B cell (primary cell): ENCODE measurements around the gene KCNH5. TPM values are rescaled to one million over a fixed set of nuclear protein-coding genes. Genes with fewer than 3 reads are reported as not detected.

Source experiments
- ATAC-seq: fragments of 200-7000 bp; cut with Tn5 transposase; one replicate; pipeline ENCODE4 v1.10.0; 2021; ENCODE audit warnings: low read depth, mild to moderate bottlenecking, moderate number of reproducible peaks, moderate library complexity
- CTCF ChIA-PET: fragments of 350-600 bp; sonication (Branson Sonifier 250); formaldehyde crosslinking; loops from one replicate; lab custom pipeline; 2021; ENCODE audit warnings: antibody characterized with exemption, inconsistent platforms; lab: Charles Lee
- POLR2A ChIA-PET: fragments of 350-600 bp; sonication (Branson Sonifier 250); formaldehyde crosslinking; loops from one replicate; lab custom pipeline; 2021; ENCODE audit warnings: antibody characterized with exemption; lab: Charles Lee
- DNase-seq: peaks from one replicate; pipeline ENCODE4 v3.0.0; 2013
- H2AFZ ChIP-seq: 2 replicates; pipeline ENCODE4 v1.6.1; 2012; ENCODE audit warnings: mild to moderate bottlenecking, low read depth, low read length; ENCODE audit not compliant: insufficient read depth, poor library complexity, severe bottlenecking
- H3K27ac ChIP-seq, 2 donors: 1 replicate in 1 of 2; 2 replicates in 1 of 2; pipeline ENCODE4 v1.5.1; 2012 to 2013; ENCODE audit warnings: low read length in 2 of 2, mild to moderate bottlenecking in 2 of 2, moderate library complexity in 1 of 2
- H3K27me3 ChIP-seq, 4 experiments: fragments of 200-600 bp in 1 of 4; sonication (generic) in 1 of 4; replicated peaks in 1 of 4; 1 replicate in 2 of 4; 2 replicates in 2 of 4; pipeline versions ENCODE4 v1.6.1 to v1.7.0; 2013 to 2016; ENCODE audit warnings: low read length in 3 of 4, mild to moderate bottlenecking in 2 of 4, mixed read lengths in 1 of 4, moderate library complexity in 1 of 4; ENCODE audit not compliant: insufficient read depth in 4 of 4, control insufficient read depth in 3 of 4; ENCODE audit errors: control extremely low read depth in 1 of 4
- H3K36me3 ChIP-seq, 2 experiments: replicated peaks in 1 of 2; 1 replicate in 1 of 2; 2 replicates in 1 of 2; pipeline versions ENCODE4 v1.6.1 to v1.7.1; 2013; ENCODE audit warnings: low read length in 1 of 2; ENCODE audit not compliant: insufficient read depth in 2 of 2, control insufficient read depth in 1 of 2; ENCODE audit errors: control extremely low read depth in 1 of 2, extremely low read depth in 1 of 2
- H3K4me1 ChIP-seq, 2 donors: fragments of 200-600 bp in 1 of 2; sonication (generic) in 1 of 2; 1 replicate in 1 of 2; 2 replicates in 1 of 2; pipeline versions ENCODE4 v1.5.1 to v1.6.1; 2013 to 2017; ENCODE audit warnings: low read length in 2 of 2; ENCODE audit not compliant: control insufficient read depth in 2 of 2, insufficient read depth in 2 of 2
- H3K4me2 ChIP-seq: replicated peaks from 2 replicates; pipeline ENCODE3; 2012; ENCODE audit warnings: mild to moderate bottlenecking, low read depth, low read length; ENCODE audit not compliant: poor library complexity, severe bottlenecking
- H3K4me3 ChIP-seq, 5 experiments: fragments of 200-600 bp in 1 of 5; sonication (generic) in 1 of 5; 1 replicate in 3 of 5; 2 replicates in 2 of 5; pipeline versions ENCODE4 v1.5.1 to v1.7.0; 2011 to 2016; ENCODE audit warnings: low read length in 4 of 5, mild to moderate bottlenecking in 4 of 5, low read depth in 2 of 5, control low read depth in 1 of 5, moderate library complexity in 1 of 5; ENCODE audit not compliant: insufficient read depth in 1 of 5; ENCODE audit errors: control extremely low read depth in 1 of 5, extremely low read depth in 1 of 5
- H3K79me2 ChIP-seq: fragments of 200-600 bp; sonication (generic); one replicate; pipeline ENCODE4 v1.6.0; 2016; ENCODE audit warnings: low read length; ENCODE audit not compliant: control insufficient read depth, insufficient read depth
- H3K9ac ChIP-seq: fragments of 200-600 bp; sonication (generic); 2 replicates; pipeline ENCODE4 v1.6.1; 2017; ENCODE audit warnings: mild to moderate bottlenecking, low read length, moderate library complexity
- H3K9me3 ChIP-seq, 3 donors: one replicate each; pipeline versions ENCODE4 v1.6.1 to v1.7.1; 2013; ENCODE audit warnings: low read length in 2 of 3; ENCODE audit not compliant: control insufficient read depth in 2 of 3, insufficient read depth in 1 of 3; ENCODE audit errors: control extremely low read depth in 1 of 3
- H4K20me1 ChIP-seq: 2 replicates; pipeline ENCODE4 v1.6.0; 2012; ENCODE audit warnings: mild to moderate bottlenecking, low read length; ENCODE audit not compliant: insufficient read depth, control insufficient read depth, poor library complexity, severe bottlenecking
- H3K27ac Mint-ChIP-seq: one replicate; pipeline ENCODE4 v1.8.0; 2021; ENCODE audit warnings: mixed read lengths
- H3K27me3 Mint-ChIP-seq: one replicate; pipeline ENCODE4 v1.8.0; 2021; ENCODE audit warnings: mixed read lengths
- H3K4me1 Mint-ChIP-seq: one replicate; pipeline ENCODE4 v1.8.0; 2021; ENCODE audit warnings: mixed read lengths
- H3K4me3 Mint-ChIP-seq: one replicate; pipeline ENCODE4 v1.8.0; 2021; ENCODE audit warnings: mixed read lengths
- H3K9me3 Mint-ChIP-seq: one replicate; pipeline ENCODE4 v1.8.0; 2022; ENCODE audit warnings: mixed read lengths; ENCODE audit not compliant: insufficient read depth
- CTCF ChIP-seq: fragments of 200-600 bp; IDR thresholded peaks from one replicate; pipeline ENCODE4 v1.8.0; 2022; ENCODE audit warnings: antibody characterized with exemption, mild to moderate bottlenecking
- EZH2 ChIP-seq: IDR thresholded peaks from 2 replicates; pipeline ENCODE4 v1.6.1; 2012; ENCODE audit warnings: borderline replicate concordance, low read depth, mild to moderate bottlenecking, moderate library complexity, low read length; ENCODE audit not compliant: insufficient read depth, poor library complexity, severe bottlenecking
- WGBS: methylation state at CpG from one replicate; pipeline ENCODE4 v1.1.5; 2013; ENCODE audit warnings: missing lambda C conversion rate; ENCODE audit not compliant: insufficient coverage; 5-methylcytosine and 5-hydroxymethylcytosine counted together
- intact Hi-C: fragments of 100-400 bp; cut with micrococcal nuclease; formaldehyde crosslinking; loops from one replicate; pipeline ENCODE4 v1.10.0; 2022
- polyA plus RNA-seq: library from polyadenylated mRNA; depleted of rRNA; stranded (reverse); fragments of >200 nt; gene quantifications from 2 replicates; pipeline ENCODE4 v1.2.3, GENCODE V29; 2012
- total RNA-seq, 2 donors: library from RNA; stranded (reverse); fragments of 120-200 nt in 1 of 2; gene quantifications; 1 replicate in 1 of 2; 2 replicates in 1 of 2; pipeline versions ENCODE4 v1.2.3 to v1.2.4, GENCODE V29; 2013 to 2022

Gene KCNH5
- total and polyA plus RNA-seq, 2 donors (not counting 1 experiment from before 2014, with no cell fraction given), result not detected

- no peak overlapping the region for H3K4me2 ChIP-seq
- H3K4me3 Mint-ChIP-seq, result no peak overlapping the region
Observed at GRCh38 chr14:62692490-62693106, 352.7 kb downstream of the KCNH5 start.

More at GRCh38 chr14:62692490-62693106, 352.7 kb downstream of the KCNH5 start:
- WGBS, result no CpG with 5 or more reads among the region's 2 CpGs
- DNase-seq (no peak), ATAC-seq (no peak)
- ChIA-PET POLR2A (no interaction called here), CTCF (no interaction called here)
- no peak overlapping the region for H2AFZ ChIP-seq
- H3K4me3 ChIP-seq, result no peak overlapping the region
- Mint-ChIP-seq H3K27me3 (no peaks in the 10 kb centered on the region), H3K27ac (no peak overlapping the region), H3K9me3 (peaks cover 5% of the 10 kb centered on the region), H3K4me1 (no peaks in the 10 kb centered on the region)
- intact Hi-C loops, result no loop called here
- H3K79me2 ChIP-seq, result no peaks in the 10 kb centered on the region
- H3K9ac ChIP-seq, result no peak overlapping the region
- H3K27ac ChIP-seq, result no peak overlapping the region
- no peaks in the 10 kb centered on the region for H4K20me1 ChIP-seq
- H3K9me3 ChIP-seq, result no peaks in the 10 kb centered on the region
- TF ChIP-seq EZH2 (no peak), CTCF (no peak)
- no peaks in the 10 kb centered on the region for H3K4me1 ChIP-seq
- no peaks in the 10 kb centered on the region for H3K36me3 ChIP-seq
- no peaks in the 10 kb centered on the region for H3K27me3 ChIP-seq
